ENCODE measurements around the gene LMBR1L.

The LMBR1L gene

GRCh38 chr12:49097381-49097780 lies 13.3 kb downstream of the LMBR1L start:
- H3K9me3 ChIP-seq, result no peaks in the 10 kb centered on the region
- H3K4me3 ChIP-seq, result no peak overlapping the region
- H3K4me1 ChIP-seq, result peaks cover 33% of the 10 kb centered on the region
- H3K36me3 ChIP-seq, result peaks cover 74% of the 10 kb centered on the region
- peaks cover 91% of the 10 kb centered on the region for H4K20me1 ChIP-seq
- H3K9ac ChIP-seq, result no peak overlapping the region
- H3K27me3 ChIP-seq, result peaks cover 50% of the 10 kb centered on the region
- no peak overlapping the region for H3K4me2 ChIP-seq
- TF ChIP-seq Cebpa-rat (IDR thresholded peaks at IDR 0.05), result no peak
- no peak overlapping the region for H3K27ac ChIP-seq

- no peak overlapping the region for H3K27ac ChIP-seq
Measured at GRCh38 chr12:49094975-49095365, 15.7 kb downstream of the LMBR1L start.

GRCh38 chr12:49094160-49094974 lies 16.3 kb downstream of the LMBR1L start, which contains the start of gene DHH:
Gene DHH (minus strand): TSS chr12:49094801. CDS start chr12:49094512, 289 bp downstream.
- Histone ChIP-seq H3K36me3 (peaks cover 44% of the 10 kb centered on the region), H3K9ac (no peak within 1 kb of the TSS), H3K4me2 (peak within 1 kb of the TSS; percentile 37), H4K20me1 (peaks cover 95% of the 10 kb centered on the region), H3K27ac (no peak within 1 kb of the TSS), H3K4me3 (0 out of 2 replicates have a peak within 1 kb of the TSS, but pooled peaks have one; percentile 14), H3K9me3 (no peaks in the 10 kb centered on the region), H3K4me1 (peaks cover 47% of the 10 kb centered on the region), H3K27me3 (peaks cover 81% of the 10 kb centered on the region)
- TF ChIP-seq Cebpa-rat (IDR thresholded peaks at IDR 0.05), result no peak

More at GRCh38 chr12:49094975-49095365, 15.7 kb downstream of the LMBR1L start:
- no peak overlapping the region for H3K4me3 ChIP-seq
- H3K36me3 ChIP-seq, result peaks cover 50% of the 10 kb centered on the region
- peaks cover 91% of the 10 kb centered on the region for H4K20me1 ChIP-seq
- no peak overlapping the region for H3K9ac ChIP-seq
- H3K4me1 ChIP-seq, result peaks cover 41% of the 10 kb centered on the region
- no peaks in the 10 kb centered on the region for H3K9me3 ChIP-seq
- H3K4me2 ChIP-seq, result peak overlapping the region; percentile 37; the same call in 1 of the 2 replicates
- TF ChIP-seq Cebpa-rat (IDR thresholded peaks at IDR 0.05), result no peak
- peaks cover 75% of the 10 kb centered on the region for H3K27me3 ChIP-seq

- Histone ChIP-seq H3K27me3 (peaks cover 87% of the 10 kb centered on the region), H3K9ac (no peak overlapping the region), H3K4me1 (peaks cover 49% of the 10 kb centered on the region), H3K4me3 (0 out of 2 replicates have a peak overlapping the region, but pooled peaks have one; percentile 14), H3K9me3 (no peaks in the 10 kb centered on the region), H4K20me1 (peaks cover 100% of the 10 kb centered on the region), H3K4me2 (peak overlapping the region; percentile 37; the same call in 1 of the 2 replicates), H3K27ac (no peak overlapping the region), H3K36me3 (peaks cover 38% of the 10 kb centered on the region)
- no peak for TF ChIP-seq Cebpa-rat (IDR thresholded peaks at IDR 0.05)
Measured at GRCh38 chr12:49093792-49094159, 16.9 kb downstream of the LMBR1L start.

GRCh38 chr12:49092816-49093406 lies 17.7 kb downstream of the LMBR1L start:
- peaks cover 95% of the 10 kb centered on the region for H3K27me3 ChIP-seq
- peaks cover 29% of the 10 kb centered on the region for H3K36me3 ChIP-seq
- peak overlapping the region; percentile 58 for H3K4me3 ChIP-seq
- TF ChIP-seq Cebpa-rat (IDR thresholded peaks at IDR 0.05), result no peak
- H4K20me1 ChIP-seq, result peaks cover 96% of the 10 kb centered on the region
- H3K9ac ChIP-seq, result no peak overlapping the region
- peaks cover 57% of the 10 kb centered on the region for H3K4me1 ChIP-seq
- H3K4me2 ChIP-seq, result peak overlapping the region; percentile 80
- H3K27ac ChIP-seq, result no peak overlapping the region
- H3K9me3 ChIP-seq, result no peaks in the 10 kb centered on the region

GRCh38 chr12:49092086-49092815 lies 18.4 kb downstream of the LMBR1L start:
- H3K27me3 ChIP-seq, result peaks cover 92% of the 10 kb centered on the region
- no peak overlapping the region for H3K9ac ChIP-seq
- H3K4me2 ChIP-seq, result peak overlapping the region; percentile 80
- TF ChIP-seq Cebpa-rat (IDR thresholded peaks at IDR 0.05), result no peak
- peaks cover 23% of the 10 kb centered on the region for H3K36me3 ChIP-seq
- peaks cover 60% of the 10 kb centered on the region for H3K4me1 ChIP-seq
- H4K20me1 ChIP-seq, result peaks cover 89% of the 10 kb centered on the region
- H3K4me3 ChIP-seq, result peak overlapping the region; percentile 58
- no peak overlapping the region for H3K27ac ChIP-seq
- H3K9me3 ChIP-seq, result no peaks in the 10 kb centered on the region

- H3K9me3 ChIP-seq, result no peaks in the 10 kb centered on the region
- TF ChIP-seq Cebpa-rat (IDR thresholded peaks at IDR 0.05), result no peak
- peaks cover 85% of the 10 kb centered on the region for H4K20me1 ChIP-seq
- H3K27me3 ChIP-seq, result peaks cover 88% of the 10 kb centered on the region
- peaks cover 60% of the 10 kb centered on the region for H3K4me1 ChIP-seq
- peaks cover 18% of the 10 kb centered on the region for H3K36me3 ChIP-seq
- H3K4me3 ChIP-seq, result peak overlapping the region; percentile 58
- H3K9ac ChIP-seq, result no peak overlapping the region
- H3K4me2 ChIP-seq, result peak overlapping the region; percentile 80
- H3K27ac ChIP-seq, result no peak overlapping the region
Measured at GRCh38 chr12:49091836-49092085, 18.9 kb downstream of the LMBR1L start.

GRCh38 chr12:49091056-49091835 lies 19.4 kb downstream of the LMBR1L start:
- H3K4me1 ChIP-seq, result peaks cover 60% of the 10 kb centered on the region
- no peak for TF ChIP-seq Cebpa-rat (IDR thresholded peaks at IDR 0.05)
- H3K36me3 ChIP-seq, result peaks cover 12% of the 10 kb centered on the region
- H3K4me3 ChIP-seq, result peak overlapping the region; percentile 58
- H3K9ac ChIP-seq, result no peak overlapping the region
- H3K27me3 ChIP-seq, result peaks cover 83% of the 10 kb centered on the region
- peaks cover 79% of the 10 kb centered on the region for H4K20me1 ChIP-seq
- no peaks in the 10 kb centered on the region for H3K9me3 ChIP-seq
- H3K27ac ChIP-seq, result no peak overlapping the region
- H3K4me2 ChIP-seq, result peak overlapping the region; percentile 99

All from BLaER1 (cell line).